ENCODE measurements around the gene ADGRV1.
A peak's percentile ranks its signal among the peaks of the same experiment; 100 is the strongest.

ADGRV1 gene

DNA sequence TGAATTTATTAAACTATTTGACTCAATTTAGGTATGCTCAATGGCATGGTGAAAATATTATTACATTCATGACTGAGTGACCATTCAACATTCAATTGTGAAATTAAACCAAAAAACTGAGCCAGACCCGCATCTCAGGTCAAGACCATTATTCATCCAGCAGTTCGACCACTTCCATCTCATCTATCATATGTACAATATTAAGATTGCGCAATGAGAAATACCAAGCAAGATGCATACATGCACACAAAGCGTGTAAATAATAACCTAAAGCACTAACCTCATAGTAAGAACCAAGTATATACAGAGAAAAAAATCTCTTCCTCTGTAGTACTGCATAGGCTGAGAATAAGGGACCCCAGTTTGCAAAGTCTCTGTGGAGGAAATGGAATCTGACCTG lies 310.2 kb downstream of the ADGRV1 start:
- no peak for DNase-seq (ENCODE audit: low read depth in 2 of 2)

DNA sequence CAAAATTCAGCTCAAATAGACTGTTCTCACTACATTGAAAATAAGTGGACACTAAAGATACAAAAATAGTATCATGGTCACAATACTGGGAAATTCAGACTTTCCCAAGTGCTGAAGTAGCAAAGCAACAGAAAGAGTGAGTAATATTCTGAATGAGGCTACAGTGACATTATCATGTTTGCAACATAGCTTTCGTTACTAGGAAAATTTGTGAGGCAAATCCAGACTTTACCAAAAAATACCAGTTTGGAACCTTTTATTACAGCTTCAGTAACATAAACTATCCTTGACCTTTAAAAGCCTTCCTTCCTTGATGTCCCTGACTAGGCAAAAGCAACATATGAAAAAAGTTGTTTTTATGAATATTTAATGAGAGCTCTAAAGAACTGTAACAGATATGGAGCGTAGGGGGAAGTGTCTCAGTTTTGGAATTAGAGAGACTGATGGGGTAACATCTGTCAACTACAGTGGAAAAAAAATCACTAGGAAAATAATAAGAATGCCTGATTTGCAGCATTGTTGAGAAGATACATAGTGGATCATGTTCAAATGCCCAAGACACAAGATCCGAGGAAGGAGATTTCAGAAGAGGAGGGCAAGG lies 312.9 kb downstream of the ADGRV1 start:
- DNase-seq (ENCODE audit: low read depth in 2 of 2): no peak

DNA sequence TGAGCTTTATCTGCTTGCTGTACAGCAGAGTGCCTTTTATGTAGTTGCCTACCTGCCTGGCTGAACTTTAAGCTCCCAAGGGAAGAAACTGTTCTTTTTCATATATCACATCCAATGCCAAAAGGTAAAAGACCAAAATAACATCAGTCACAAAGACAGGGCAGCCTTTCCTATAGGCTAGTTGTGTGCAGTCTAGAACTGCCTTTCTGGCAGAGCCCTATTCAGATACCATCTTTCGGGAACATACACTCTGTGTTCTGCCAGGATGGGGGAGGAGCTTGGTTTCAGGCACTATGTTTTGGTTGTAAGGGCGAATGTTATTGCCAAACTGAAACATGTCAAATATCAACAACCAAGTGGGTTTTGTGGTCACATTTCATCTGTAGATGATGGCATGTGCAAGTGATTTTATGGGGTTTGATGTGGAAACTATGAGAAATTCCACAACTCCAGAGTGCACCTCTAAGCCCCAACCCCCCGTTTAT lies 314.5 kb downstream of the ADGRV1 start:
- DNase-seq (ENCODE audit: low read depth in 2 of 2): peak in 1 of 2 donors; percentile 0

DNA sequence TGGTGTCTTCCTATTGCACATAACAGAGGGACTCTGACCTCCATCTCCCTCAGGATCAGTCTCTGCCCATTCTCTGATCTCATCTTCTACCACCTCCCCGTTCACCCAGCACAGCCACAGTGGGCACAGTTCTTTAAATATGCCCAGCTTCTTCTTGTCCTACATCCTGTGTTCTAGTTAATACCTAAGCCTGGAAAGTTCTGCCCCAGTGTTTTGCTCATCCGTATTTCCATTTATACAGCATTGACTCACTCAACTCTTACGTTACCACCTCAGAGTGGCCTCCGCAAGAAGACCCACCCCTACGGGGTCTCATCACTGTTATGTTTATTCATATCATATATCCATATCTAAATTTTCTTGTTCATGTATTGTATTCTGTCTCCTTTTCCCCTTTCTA lies 315.5 kb downstream of the ADGRV1 start:
- no peak for DNase-seq (ENCODE audit: low read depth in 2 of 2)

DNA sequence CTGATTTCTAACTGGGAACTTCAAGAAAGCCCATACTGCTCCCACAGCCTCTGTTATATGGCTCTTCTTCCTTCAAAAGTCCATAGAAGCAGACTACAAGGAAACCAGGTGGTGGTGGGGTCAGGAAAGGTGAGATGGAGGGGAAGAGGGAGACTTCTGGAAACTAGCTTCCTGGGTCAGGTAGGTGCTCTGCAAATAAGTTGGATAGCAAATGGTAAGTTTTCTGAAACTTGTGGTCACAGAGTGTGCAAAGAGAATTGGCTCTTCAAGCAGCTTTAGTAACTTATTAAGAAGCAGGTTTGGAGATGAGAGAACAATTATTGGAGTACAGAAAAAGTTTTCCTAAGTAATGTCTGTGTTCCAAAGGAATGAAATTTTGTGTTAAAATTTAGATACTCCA lies 316.9 kb downstream of the ADGRV1 start:
- no peak for DNase-seq (ENCODE audit: low read depth in 2 of 2)

DNA sequence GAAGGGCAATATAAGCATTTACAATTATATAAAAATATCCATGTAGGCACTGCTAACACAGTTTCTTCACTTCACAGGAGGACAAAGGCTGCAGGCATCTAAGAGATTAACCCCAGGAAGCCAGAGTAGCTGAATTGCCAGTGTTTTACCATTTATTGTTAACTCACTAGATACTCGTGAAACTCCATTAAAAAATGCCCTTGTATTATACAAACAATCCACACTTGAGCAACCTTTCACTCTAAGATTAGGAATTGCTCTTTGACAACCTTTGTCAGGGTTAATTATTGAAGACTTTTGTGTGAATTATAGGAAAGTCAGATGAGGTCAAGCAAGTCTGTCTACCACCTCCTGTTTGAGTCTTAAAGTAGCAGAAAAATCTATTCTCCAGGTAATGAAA lies 317.8 kb downstream of the ADGRV1 start:
- DNase-seq (ENCODE audit: low read depth in 2 of 2): no peak

DNA sequence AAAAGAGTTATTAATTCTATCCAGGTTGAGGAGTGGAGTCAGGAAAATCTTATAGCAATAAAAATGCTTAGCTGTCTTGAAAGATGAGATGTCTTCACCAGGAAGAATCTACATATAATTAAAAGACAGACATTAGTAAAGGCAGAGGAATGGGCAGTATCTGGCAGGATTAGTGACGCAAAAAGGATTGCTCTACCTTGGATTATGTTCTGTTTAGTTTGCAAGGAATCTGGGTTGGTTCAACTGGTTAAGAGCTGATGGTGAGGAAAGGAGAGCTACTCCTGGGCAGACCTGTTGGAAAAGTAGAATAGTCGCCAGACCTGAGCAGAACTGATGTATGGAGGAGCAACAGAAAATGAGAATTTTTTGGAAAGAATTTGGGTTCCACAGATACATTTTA lies 318.5 kb downstream of the ADGRV1 start:
- DNase-seq (ENCODE audit: low read depth in 2 of 2): no peak

DNA sequence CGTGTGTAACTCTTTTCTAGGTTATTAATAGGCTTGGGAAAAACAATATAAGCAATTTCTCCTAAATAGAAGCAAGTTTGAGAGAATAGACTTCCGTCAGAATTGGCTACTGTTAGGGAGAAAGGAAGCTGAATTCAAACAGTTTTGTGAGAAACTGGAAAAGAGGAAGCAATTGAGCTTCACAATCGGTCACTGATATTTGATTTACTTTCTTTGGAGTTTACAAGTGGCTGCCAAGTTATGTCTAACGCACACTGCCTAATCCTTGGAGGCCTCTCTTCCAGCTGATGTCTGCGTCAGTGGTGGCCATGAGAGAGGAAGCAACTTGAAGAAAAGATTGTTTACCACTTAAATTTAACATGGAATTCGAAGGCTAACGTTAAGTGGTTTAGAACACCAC lies 319.5 kb downstream of the ADGRV1 start:
- no peak for DNase-seq (ENCODE audit: low read depth in 2 of 2)

DNA sequence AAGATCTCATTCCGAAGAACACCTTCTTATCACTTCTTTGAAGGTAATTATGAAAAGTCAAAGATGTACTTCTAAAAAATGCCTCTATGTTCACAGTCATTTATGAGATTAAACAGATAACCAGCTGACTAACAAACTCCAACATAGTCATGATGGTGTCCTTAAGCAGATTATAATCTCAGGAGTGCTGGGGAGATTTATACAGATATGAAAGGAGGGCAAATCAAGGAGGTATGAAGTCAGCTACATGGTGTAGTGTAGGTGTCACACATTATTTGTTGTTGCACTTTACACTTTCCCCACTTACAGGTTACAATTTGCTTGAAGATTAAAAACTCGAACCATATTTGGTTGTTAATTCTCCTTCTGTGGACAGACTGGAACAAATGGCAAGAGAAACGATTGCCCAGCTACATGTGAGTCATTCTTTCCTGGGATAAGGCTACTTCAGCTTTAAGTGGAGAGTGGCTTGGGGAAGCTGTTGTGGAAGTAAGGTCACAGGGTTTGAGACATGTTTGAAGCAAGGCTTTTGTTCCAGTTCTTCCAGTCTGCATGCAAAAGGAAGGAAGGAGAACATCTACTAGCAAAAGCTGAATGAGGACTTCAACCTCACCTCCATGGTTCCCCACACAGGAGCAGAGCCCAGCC lies 320.1 kb downstream of the ADGRV1 start:
- DNase-seq (ENCODE audit: low read depth in 2 of 2): no peak

DNA sequence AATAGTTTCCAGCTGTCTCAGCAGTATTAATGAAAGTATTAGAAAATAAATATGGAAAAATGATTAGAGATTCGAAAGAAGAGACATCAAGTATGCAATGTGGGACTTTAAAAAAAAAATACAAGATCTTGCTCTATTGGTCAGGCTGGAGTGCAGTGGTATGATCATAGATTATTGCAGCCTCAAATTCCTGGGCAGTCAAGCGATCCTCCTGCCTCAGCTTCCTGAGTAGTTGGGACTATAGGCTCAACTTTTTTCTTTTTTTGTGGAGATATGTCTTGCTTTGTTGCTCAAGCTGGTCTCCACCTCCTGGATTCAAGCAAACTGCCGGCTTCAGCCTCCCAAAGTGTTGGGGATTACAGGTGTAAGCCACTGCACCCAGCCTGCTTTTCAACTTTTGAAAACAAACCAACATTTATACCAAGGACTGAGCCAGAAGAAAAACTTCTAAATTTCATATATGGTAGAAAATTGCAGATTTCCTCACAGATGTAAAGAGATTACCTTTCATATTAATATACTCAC lies 323.1 kb downstream of the ADGRV1 start:
- DNase-seq (ENCODE audit: low read depth in 2 of 2): no peak

DNA sequence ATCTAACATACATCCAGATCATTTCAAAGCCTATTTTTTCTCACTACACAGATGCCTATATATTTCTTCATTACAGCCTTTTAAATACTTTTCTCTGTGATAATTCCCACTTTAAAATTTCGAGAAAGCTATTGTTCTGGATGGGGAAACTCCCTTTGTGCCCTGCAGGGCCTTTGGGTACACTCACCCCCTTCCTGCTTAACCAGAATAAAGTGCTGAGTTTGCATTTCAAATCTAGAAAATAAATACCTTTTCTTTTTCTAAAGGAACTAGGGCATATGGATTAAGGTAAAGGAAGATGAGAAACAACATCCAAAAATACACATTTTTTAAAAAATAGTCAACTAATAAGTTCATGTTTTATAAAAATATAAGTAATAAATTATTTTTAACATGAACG lies 323.9 kb downstream of the ADGRV1 start:
- no peak for DNase-seq (ENCODE audit: low read depth in 2 of 2)

DNA sequence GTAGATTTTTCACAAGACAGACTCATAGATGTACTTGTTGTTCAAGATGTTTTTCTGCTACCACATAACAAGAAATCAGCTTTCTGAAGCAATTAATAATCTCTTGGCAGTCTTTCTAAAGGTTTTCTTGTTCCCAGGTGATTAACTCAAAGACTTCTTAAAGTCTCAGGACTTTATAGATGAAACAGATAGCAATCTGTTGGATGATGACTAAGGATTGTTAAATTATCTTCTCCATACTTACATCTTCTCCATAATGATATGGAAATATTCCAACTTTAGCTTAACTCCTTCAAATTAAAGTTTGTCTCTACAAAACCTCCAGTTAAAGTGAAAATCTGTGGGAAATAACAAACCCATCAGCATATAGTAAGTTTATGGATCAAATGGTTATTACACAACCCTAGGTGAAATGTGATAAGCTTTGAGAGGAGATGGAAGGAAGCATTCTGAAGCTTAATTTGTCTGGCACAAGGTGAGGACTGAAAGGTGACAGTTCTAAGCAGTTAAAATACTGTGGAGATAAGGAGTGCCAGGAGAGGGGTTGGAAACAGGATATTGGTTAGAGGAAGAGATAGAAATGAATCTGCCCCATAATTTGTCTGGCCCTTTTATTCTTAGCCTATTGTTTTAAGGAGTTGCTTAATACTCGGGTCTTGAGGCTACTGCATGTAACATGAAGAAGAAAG lies 326.7 kb downstream of the ADGRV1 start:
- no peak for DNase-seq (ENCODE audit: low read depth in 2 of 2)

DNA sequence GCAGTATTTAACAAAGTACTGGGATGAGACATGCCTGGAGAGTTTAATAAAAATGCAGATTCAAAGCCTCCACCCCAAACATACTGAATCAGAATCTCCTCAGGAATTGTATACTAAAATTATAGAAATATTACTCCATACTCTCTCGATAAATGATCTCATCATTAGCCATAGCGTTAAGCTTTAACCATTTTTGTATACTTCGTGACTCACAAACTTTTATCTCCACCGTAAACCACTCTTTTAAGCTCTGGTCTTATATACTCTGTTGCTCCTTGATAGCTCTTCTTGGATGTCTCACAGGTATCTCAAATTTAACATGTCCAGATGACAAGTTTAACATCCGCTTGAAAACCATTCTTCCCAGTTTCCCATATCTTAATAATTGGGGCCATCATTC lies 327.8 kb downstream of the ADGRV1 start:
- DNase-seq (ENCODE audit: low read depth in 2 of 2): no peak

DNA sequence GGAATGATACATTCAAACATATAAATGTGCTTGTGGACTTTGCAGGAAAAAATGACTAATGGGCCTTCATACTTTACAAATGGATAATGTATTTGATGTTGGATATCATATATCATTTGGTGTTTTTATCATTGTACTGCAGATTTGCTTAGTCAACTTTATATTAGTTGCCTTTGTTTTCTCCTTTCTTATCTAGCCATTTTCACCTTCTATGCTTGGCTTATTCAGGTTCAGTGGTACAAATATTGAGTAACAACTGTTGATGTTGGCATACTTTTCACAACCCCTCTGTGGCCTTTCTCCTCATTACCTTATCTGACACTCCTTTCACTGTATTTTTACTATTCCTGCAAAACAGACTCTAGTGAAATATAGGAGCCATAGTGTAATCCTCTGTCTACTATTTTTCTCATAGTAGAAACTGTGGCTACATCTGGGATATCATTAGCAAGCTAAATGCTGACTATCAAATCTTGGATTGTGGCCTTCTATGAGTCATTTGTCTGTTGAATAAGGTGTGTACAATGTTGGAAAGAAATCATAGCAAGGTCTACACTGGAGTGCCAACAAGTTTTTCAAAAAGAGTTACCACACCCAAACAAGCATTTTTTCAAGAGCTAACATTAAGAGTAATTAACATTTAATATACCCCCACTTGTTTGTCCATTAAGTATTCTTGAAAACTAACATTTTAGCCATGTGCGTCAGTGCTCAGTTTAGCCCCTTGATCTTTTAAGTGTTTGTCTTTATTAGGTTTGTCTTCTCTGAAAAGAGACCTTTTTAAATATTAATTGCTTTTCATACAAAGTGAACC lies 330.1 kb downstream of the ADGRV1 start:
- DNase-seq (ENCODE audit: low read depth in 2 of 2): no peak

DNA sequence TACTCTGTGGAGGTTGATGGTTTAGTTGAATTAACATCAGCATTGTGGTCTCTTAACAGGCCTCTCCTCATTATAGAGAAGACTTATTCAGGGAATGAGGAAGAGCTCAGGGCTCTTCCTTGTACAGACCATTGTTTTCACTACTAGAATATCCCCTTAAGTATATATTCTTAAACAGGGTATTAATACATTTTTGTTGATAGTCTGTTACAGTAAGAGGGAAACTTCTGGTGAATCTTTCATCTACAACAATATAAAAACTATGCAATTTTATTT lies 330.7 kb downstream of the ADGRV1 start:
- DNase-seq (ENCODE audit: low read depth in 2 of 2): no peak

DNA sequence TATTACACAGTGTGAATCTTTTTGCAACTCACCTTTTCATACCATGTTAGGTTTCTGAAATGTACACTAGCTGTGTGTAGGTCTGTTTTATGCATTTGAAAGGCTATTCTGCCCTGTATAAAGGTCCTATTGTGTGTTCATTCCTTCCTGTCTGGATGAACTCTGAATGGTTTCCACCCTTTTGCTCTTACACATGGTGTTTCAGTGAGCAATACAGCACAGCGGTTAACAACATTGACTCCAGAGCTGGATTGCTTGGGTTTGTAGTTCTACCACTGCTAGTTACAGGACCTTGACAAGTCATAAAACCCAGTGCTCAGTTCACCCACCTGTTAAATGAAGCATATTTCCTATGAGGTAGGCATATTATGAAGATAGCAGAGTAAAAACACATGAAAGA lies 331.6 kb downstream of the ADGRV1 start:
- no peak for DNase-seq (ENCODE audit: low read depth in 2 of 2)

DNA sequence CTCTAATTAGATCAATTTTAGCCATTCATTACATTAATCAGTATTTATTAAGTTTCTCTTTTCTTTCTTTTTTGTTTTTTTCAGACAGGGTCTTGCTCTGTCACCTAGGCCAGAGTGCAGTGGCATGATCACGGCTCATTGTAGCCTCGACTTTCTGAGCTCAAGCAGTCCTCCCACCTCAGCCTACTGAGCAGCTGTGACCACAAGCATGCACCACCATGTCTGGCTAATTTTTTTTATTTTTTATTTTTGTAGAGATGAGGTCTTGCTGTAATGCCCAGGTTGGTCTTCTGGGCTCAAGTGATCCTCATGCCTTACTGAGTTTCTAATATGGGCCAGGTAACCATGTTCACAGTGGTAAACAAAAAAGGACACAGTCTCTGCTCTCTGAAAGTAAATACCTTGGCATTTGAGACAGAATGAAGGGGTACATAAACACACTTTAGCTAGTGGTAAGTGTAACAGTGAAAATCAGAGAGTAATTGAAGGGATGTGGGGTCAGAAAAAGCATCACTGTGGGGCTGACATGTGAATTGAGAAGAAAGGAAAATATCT lies 336.3 kb downstream of the ADGRV1 start:
- DNase-seq (ENCODE audit: low read depth in 2 of 2): no peak

DNA sequence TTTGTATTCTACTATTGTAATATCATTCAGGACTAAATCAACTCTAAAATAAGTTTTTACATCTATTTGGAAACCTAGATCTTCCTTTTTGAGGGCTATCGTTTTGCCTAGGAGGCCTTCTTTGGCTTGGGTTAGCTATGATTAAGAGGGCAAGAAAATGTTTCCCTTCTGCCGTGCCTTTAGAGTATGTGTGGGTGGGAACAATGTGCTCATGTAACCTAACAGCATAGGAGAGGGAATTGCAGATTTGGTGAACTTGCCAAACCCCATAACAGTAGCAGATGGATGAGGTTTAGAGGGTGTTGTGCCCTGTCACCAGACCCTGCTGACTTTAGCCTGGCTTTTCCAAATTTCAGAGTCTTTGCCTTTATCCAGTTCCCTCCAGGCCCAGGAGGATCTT lies 339.0 kb downstream of the ADGRV1 start:
- no peak for DNase-seq (ENCODE audit: low read depth in 2 of 2)

DNA sequence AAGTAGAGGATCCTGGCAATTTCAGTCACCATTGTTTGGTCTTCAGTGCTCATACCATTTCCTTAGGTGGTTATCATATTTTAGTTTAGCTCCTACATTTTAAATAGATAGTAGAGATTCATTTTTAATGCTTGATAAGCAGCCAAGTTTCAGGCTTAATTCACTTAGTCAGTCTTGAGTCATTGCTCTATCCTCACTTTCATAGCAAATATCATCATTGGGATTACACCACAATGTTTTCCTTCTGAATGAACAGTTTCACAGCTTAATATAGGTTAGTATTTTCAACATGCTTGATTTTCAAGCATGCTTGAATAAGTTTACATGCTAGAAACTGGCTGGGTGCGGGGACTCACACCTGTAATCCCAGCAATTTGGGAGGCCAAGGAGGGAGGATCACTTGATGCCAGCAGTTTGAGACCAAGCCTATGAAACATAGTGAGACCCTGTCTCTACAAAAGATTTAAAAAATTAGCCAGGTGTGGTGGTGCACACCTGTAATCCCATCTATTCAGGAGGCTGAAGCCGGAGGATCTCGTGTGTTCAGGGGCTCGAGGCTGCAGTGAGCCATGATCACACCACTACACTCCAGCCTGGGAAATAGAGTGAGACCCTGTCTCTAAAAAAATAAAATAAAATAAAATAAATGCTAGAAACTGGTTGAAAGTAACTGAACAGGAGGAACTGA lies 339.9 kb downstream of the ADGRV1 start:
- DNase-seq (ENCODE audit: low read depth in 2 of 2): no peak

DNA sequence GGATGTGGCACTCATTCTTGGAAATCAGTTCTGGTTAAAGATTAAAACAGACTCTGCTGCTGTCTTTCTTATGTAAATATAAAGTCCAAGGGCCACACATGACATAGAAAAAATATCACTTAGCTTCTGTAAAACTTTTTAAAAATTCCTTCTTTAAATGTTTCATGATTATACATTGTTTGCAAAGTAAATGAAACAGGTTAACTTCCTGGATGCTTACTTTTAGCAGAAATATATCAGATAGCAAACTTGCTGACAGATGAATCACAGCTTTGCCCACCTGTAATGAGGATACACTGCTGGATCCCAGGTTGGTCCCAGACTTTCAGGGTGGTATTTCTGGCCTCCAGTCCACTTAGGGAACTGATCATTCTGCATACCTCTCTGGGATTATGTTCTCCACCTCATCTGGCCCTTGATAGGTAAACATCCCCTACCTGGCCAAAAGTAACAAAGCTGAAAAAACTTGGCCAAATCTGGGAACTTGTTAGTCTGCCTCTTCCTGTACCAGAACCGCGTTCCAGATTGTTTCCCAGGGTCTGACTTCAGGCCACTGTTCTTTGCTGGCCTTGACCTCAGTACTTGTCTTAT lies 340.5 kb downstream of the ADGRV1 start:
- no peak for DNase-seq (ENCODE audit: low read depth in 2 of 2)

DNA sequence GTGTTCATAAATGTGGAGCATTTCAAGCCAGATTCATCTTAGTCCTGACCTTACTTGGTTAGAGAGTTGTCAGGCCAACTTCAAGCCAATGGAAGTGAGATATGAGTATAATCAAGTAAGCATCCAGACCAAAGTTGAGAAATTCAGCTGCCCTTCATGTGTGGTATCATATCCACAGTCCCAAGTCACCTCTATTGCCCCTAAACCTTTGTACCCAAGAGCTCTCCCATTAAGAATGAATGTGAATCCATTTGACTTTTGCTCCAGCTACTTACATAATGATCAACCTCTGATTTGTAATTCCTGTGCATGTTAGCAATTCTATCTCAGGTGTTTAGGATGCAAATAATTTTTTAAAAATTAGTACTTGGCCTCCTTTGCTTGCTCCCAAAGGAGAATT lies 342.7 kb downstream of the ADGRV1 start:
- no peak for DNase-seq (ENCODE audit: low read depth in 2 of 2)
